Adrenal gland (tissue), 12 donors: ENCODE results near the gene KIAA1958. TPM values are rescaled to one million over a fixed set of nuclear protein-coding genes. Genes with fewer than 3 reads are reported as not detected.

Experiments
- DNase-seq, 7 donors: peaks; one replicate each; pipeline ENCODE4 v3.0.0-alpha.2; 2019 to 2020
- H3K27ac ChIP-seq, 5 donors: fragments of 200-600 bp; sonication (generic) in 4 of 5; 1 replicate in 3 of 5; 2 replicates in 2 of 5; pipeline versions ENCODE4 v1.5.1 to v1.8.0; 2016 to 2020; ENCODE audit warnings: mild to moderate bottlenecking in 1 of 5
- H3K27me3 ChIP-seq: fragments of 200-600 bp; 2 replicates; pipeline ENCODE4 v1.8.0; 2021
- H3K36me3 ChIP-seq, 2 donors: fragments of 200-600 bp; replicated peaks in 1 of 2; 1 replicate in 1 of 2; 2 replicates in 1 of 2; pipeline versions ENCODE4 v1.5.1 to v1.8.0; 2018 to 2022
- H3K4me1 ChIP-seq, 2 donors: fragments of 200-600 bp; replicated peaks in 1 of 2; 1 replicate in 1 of 2; 2 replicates in 1 of 2; pipeline versions ENCODE4 v1.5.1 to v1.8.0; 2018 to 2021
- H3K4me3 ChIP-seq, 4 donors: fragments of 200-600 bp; sonication (generic) in 3 of 4; one replicate each; pipeline ENCODE4 v1.5.1; 2016 to 2018
- H3K9me3 ChIP-seq, 3 donors: fragments of 200-600 bp; sonication (generic) in 1 of 3; replicated peaks in 1 of 3; 1 replicate in 2 of 3; 2 replicates in 1 of 3; pipeline versions ENCODE4 v1.5.1 to v1.8.0; 2016 to 2021
- CTCF ChIP-seq, 6 experiments: fragments of 450-650 bp in 4 of 6; fragments of 200-600 bp in 2 of 6; sonication (generic) in 1 of 6; IDR thresholded peaks; 1 replicate in 5 of 6; 2 replicates in 1 of 6; pipeline versions ENCODE4 v1.5.1 to v1.8.0; 2016 to 2021; ENCODE audit warnings: antibody characterized with exemption in 6 of 6, mild to moderate bottlenecking in 2 of 6, moderate library complexity in 1 of 6
- POLR2A ChIP-seq, 2 donors: fragments of 450-650 bp; IDR thresholded peaks; one replicate each; pipeline ENCODE4 v1.6.1; 2017; ENCODE audit warnings: antibody characterized with exemption in 2 of 2, mild to moderate bottlenecking in 2 of 2, moderate library complexity in 1 of 2
- WGBS, 4 donors: extraction: QIAGEN DNeasy Blood & Tissue Kit in 2 of 4; methylation state at CpG; one replicate each; pipeline versions ENCODE4 v1.1.5 to v1.1.7; 2013 to 2017; 5-methylcytosine and 5-hydroxymethylcytosine counted together
- intact Hi-C, 2 donors: fragments of 100-400 bp; cut with DNase I; formaldehyde crosslinking; loops; one replicate each; pipeline versions ENCODE4 v1.14.1 to v1.15.0; 2022 to 2023
- polyA plus RNA-seq, 3 donors: library from polyadenylated mRNA; stranded (reverse); fragments of 200-250 nt in 2 of 3; fragments of 350-450 nt in 1 of 3; fragmentation: Illumina TruSeq in 1 of 3; extraction: RNeasy Lipid Tissue Mini Kit (QIAGEN cat#74804) in 1 of 3; gene quantifications; one replicate each; pipeline ENCODE4 v1.2.3, GENCODE V29; 2013 to 2014
- total RNA-seq, 9 donors: library from RNA; depleted of rRNA in 4 of 9; stranded (reverse); fragments of >200 nt in 4 of 9; fragments of 120-200 nt in 1 of 9; fragmentation: NEBNext Ultra II Directional in 1 of 9; extraction: Animal tissue kit (Norgen Biotek cat#: 25700) in 1 of 9; gene quantifications; one replicate each; pipeline versions ENCODE4 v1.1.0 to v1.2.4, GENCODE V29; 2013 to 2023
- donor health status: healthy with polysubstance abuse.
- donor health status: Bipolar disorder and iron deficiency.
- donor health status: DM: yes; HTN: yes; CAD: no.
- donor health status: DM: no; HTN: no; CAD: no.
- donor health status: DM: no; HTN: no; CAD: no.
- donor health status: DM: yes; HTN: yes; CAD: no.

KIAA1958 gene
- total and polyA plus RNA-seq, 12 donors: 3.5 to 67.2 (median 30.0) TPM

GRCh38 chr9:112570671-112571167 is 84.1 kb downstream of the KIAA1958 start:
- TF ChIP-seq POLR2A (IDR thresholded peaks at IDR 0.05) (no peak), CTCF (IDR thresholded peaks at IDR 0.05) (no peak)
- H3K4me3 ChIP-seq: no peak overlapping the region
- H3K4me1 ChIP-seq: peaks cover 12 to 20% of the 10 kb centered on the region in 2 donors
- DNase-seq: peak; percentile 53 to 83 (median 69)
- peaks cover 0 to 7% of the 10 kb centered on the region in 2 donors for H3K36me3 ChIP-seq
- peak overlapping the region in 1 of 5 donors; percentile 56 for H3K27ac ChIP-seq
- 37 to 71% (median 53%) methylated on average over 6 of the region's 6 CpGs for WGBS, 4 donors
- H3K27me3 ChIP-seq: no peaks in the 10 kb centered on the region
- intact Hi-C loops: no loop called here
- no peaks in the 10 kb centered on the region for H3K9me3 ChIP-seq

- intact Hi-C loops: no loop called here
- Histone ChIP-seq H3K27me3 (no peaks in the 10 kb centered on the region), H3K27ac (peak overlapping the region in 1 of 5 donors; percentile 56), H3K36me3 (peaks cover 0 to 7% of the 10 kb centered on the region in 2 donors), H3K4me1 (peaks cover 12 to 20% of the 10 kb centered on the region in 2 donors), H3K9me3 (no peaks in the 10 kb centered on the region), H3K4me3 (no peak overlapping the region)
- no peak for TF ChIP-seq POLR2A (IDR thresholded peaks at IDR 0.05)
- TF ChIP-seq CTCF (IDR thresholded peaks at IDR 0.05): no peak
- WGBS, 4 donors: 89 to 90% (median 89%) methylated on average over 9 of the region's 9 CpGs
- no peak for DNase-seq
These were observed 85.2 kb downstream of the KIAA1958 start for GRCh38 chr9:112571624-112572355.

GRCh38 chr9:112572416-112572815 is 85.8 kb downstream of the KIAA1958 start:
- Histone ChIP-seq H3K4me1 (peaks cover 12 to 20% of the 10 kb centered on the region in 2 donors), H3K27me3 (no peaks in the 10 kb centered on the region), H3K9me3 (no peaks in the 10 kb centered on the region), H3K36me3 (peaks cover 0 to 7% of the 10 kb centered on the region in 2 donors), H3K27ac (no peak overlapping the region), H3K4me3 (no peak overlapping the region)
- no peak for DNase-seq
- intact Hi-C loops: no loop called here
- TF ChIP-seq CTCF (IDR thresholded peaks at IDR 0.05): no peak
- no peak for TF ChIP-seq POLR2A (IDR thresholded peaks at IDR 0.05)
- WGBS, 4 donors: 64 to 80% (median 70%) methylated on average over 3 of the region's 3 CpGs

- peaks cover 12 to 20% of the 10 kb centered on the region in 2 donors for H3K4me1 ChIP-seq
- no peak overlapping the region for H3K27ac ChIP-seq
- H3K4me3 ChIP-seq: no peak overlapping the region
- peaks cover 0 to 7% of the 10 kb centered on the region in 2 donors for H3K36me3 ChIP-seq
- H3K9me3 ChIP-seq: no peaks in the 10 kb centered on the region
- DNase-seq: no peak
- H3K27me3 ChIP-seq: no peaks in the 10 kb centered on the region
- TF ChIP-seq POLR2A (IDR thresholded peaks at IDR 0.05): no peak
- TF ChIP-seq CTCF (IDR thresholded peaks at IDR 0.05): no peak
- intact Hi-C loops: no loop called here
- 60 to 100% (median 91%) methylated on average over 1 of the region's 1 CpG for WGBS, 4 donors
These were observed 87.4 kb downstream of the KIAA1958 start for GRCh38 chr9:112574008-112574407.
